Measurements from ENCODE around the gene CBX5.
"Not testable (repeated sequence)": the region's sequence is repeated elsewhere in the genome, so short reads cannot be mapped to it uniquely, and the experiment has no call there.

The CBX5 gene

DNA sequence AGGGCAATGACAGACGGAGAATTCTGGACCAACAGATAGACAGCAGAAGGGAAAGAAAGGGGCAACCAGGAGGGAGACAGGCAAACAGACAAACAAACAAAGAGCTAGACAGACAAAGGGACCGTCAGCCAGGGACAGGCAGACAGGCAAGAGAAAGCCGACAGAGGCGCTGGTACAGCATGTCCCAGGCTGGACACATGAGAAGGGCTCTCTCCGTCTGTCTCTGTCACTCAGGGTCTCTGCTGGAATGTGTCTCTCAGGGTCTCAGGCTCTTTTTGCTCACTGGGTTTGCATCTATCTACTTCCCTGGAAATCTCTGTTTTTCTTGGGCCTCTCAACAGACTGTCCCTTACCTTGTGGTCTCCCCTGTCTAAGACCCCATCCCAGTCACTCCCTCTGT is 82.9 kb downstream of the CBX5 start:
- no peaks in the 10 kb centered on the region for H4K20me1 ChIP-seq (ENCODE audit: insufficient read depth)
- no peak overlapping the region for H3K27ac ChIP-seq
- H3K27me3 ChIP-seq (ENCODE audit: insufficient read depth, low read depth), result peaks cover 96% of the 10 kb centered on the region
- TF ChIP-seq, protein P1, sequence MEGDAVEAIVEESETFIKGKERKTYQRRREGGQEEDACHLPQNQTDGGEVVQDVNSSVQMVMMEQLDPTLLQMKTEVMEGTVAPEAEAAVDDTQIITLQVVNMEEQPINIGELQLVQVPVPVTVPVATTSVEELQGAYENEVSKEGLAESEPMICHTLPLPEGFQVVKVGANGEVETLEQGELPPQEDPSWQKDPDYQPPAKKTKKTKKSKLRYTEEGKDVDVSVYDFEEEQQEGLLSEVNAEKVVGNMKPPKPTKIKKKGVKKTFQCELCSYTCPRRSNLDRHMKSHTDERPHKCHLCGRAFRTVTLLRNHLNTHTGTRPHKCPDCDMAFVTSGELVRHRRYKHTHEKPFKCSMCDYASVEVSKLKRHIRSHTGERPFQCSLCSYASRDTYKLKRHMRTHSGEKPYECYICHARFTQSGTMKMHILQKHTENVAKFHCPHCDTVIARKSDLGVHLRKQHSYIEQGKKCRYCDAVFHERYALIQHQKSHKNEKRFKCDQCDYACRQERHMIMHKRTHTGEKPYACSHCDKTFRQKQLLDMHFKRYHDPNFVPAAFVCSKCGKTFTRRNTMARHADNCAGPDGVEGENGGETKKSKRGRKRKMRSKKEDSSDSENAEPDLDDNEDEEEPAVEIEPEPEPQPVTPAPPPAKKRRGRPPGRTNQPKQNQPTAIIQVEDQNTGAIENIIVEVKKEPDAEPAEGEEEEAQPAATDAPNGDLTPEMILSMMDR (conservative IDR thresholded peaks at IDR 0.05; ENCODE audit: low read depth, low read length), result no peak
- no peak overlapping the region for H3K4me2 ChIP-seq
- no peaks in the 10 kb centered on the region for H3K79me2 ChIP-seq (ENCODE audit: insufficient read depth, low read depth)
- H3K4me1 ChIP-seq (ENCODE audit: low read depth, poor library complexity, severe bottlenecking), result peaks cover 9% of the 10 kb centered on the region
- no peak overlapping the region for H3K9ac ChIP-seq
- H3K36me3 ChIP-seq (ENCODE audit: insufficient read depth), result no peaks in the 10 kb centered on the region
- no peak overlapping the region for H3K4me3 ChIP-seq (IDR thresholded peaks at IDR 0.05; ENCODE audit: insufficient read depth, low read depth, low read length)
- no peak overlapping the region for H2AFZ ChIP-seq (ENCODE audit: low read depth)

DNA sequence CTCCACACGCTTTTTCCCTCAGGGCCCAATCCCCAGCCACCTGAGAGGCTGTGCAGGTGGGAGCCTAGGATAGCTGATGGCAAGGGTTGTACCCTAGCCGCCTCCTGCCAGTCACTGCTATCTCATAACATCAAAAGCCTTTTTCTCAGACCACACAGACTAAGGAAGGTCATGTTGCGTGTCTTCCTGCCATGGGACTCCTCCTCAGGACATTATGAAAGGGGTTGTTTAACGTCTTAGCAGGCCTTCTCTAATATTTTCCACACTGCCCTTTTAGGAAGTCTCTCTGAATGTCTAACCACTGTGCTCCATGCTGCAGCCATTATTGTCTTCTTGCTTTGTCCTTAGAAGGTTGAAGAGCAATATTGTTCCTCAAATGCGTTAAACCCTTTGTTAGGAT is 83.5 kb downstream of the CBX5 start:
- Histone ChIP-seq H3K27ac (no peak overlapping the region), H2AFZ (ENCODE audit: low read depth) (no peak overlapping the region)

DNA sequence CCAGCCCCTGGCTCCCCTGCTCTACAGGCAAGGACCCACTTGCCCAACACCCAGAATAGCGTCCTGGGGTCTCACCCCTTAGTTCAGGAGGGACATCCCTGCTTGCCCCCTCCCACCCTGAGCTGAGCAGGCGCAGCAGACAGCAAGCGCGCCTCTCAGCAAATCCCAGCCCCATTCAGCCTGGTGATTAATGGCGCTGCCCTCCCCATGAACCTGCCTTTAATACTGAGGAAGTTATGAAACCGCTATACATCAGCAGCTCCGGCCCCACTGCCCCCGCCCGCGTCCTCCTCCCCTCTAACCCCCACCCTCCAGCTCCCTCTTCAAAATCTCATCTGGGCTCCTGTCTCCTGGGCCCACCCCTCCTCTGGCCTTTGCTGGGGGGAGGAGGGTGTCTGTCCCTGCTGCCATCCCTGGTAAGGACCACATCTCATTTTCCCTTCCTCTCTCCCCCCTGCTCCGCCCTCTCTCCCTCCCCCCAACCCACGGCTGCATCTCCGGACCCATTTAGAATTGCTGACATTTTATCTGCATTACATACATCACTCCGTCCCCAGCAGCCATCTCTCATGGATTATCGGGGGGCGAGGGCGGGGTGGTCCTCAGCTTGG is 84.1 kb downstream of the CBX5 start:
- no peak overlapping the region for H3K27ac ChIP-seq

More for the DNA sequence above, 83.5 kb downstream of the CBX5 start:
- Histone ChIP-seq H3K4me2 (no peak overlapping the region), H3K4me1 (ENCODE audit: low read depth, poor library complexity, severe bottlenecking) (peaks cover 14% of the 10 kb centered on the region), H4K20me1 (ENCODE audit: insufficient read depth) (no peaks in the 10 kb centered on the region), H3K79me2 (ENCODE audit: insufficient read depth, low read depth) (no peaks in the 10 kb centered on the region), H3K4me3 (IDR thresholded peaks at IDR 0.05; ENCODE audit: insufficient read depth, low read depth, low read length) (no peak overlapping the region), H3K9ac (no peak overlapping the region), H3K36me3 (ENCODE audit: insufficient read depth) (no peaks in the 10 kb centered on the region), H3K27me3 (ENCODE audit: insufficient read depth, low read depth) (peaks cover 94% of the 10 kb centered on the region)
- TF ChIP-seq, protein P1 (conservative IDR thresholded peaks at IDR 0.05; ENCODE audit: low read depth, low read length), result no peak

DNA sequence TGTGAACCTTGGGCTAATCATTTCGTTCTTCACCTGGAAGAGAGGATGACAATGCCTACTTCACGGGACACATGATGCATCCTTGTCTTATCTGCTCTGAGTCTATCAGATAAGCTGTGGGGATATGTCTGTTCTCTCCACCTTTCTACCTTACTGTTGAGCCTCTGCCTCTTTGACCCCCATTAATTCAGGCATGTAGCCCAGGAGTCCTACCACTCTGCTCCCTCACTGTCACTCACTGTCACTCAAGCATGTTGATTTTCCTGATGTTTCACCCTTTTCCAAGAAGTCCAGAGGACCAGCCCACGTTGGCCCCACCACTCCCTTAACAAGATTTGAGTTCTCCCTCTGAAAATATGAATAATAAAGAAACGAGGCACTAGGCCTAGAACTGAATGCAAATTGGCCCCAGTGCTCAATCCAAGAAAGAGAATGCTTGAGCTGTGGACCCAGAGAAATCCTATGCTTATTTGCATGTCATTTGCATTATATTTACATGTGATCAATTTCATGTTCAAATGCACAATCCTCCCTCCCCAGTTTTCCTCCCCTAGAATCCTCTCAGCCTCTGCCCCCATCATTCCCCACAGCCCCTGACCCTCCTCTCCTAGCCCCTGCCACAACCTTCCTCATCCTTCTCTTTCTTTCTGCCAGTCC is 84.7 kb downstream of the CBX5 start:
- TF ChIP-seq, protein P1 (conservative IDR thresholded peaks at IDR 0.05; ENCODE audit: low read depth, low read length), result no peak
- no peak overlapping the region for H2AFZ ChIP-seq (ENCODE audit: low read depth)
- H3K4me3 ChIP-seq (IDR thresholded peaks at IDR 0.05; ENCODE audit: insufficient read depth, low read depth, low read length), result no peak overlapping the region
- no peak overlapping the region for H3K27ac ChIP-seq
- no peaks in the 10 kb centered on the region for H4K20me1 ChIP-seq (ENCODE audit: insufficient read depth)
- H3K79me2 ChIP-seq (ENCODE audit: insufficient read depth, low read depth), result no peaks in the 10 kb centered on the region
- no peaks in the 10 kb centered on the region for H3K36me3 ChIP-seq (ENCODE audit: insufficient read depth)
- H3K4me2 ChIP-seq, result no peak overlapping the region
- H3K27me3 ChIP-seq (ENCODE audit: insufficient read depth, low read depth), result peaks cover 82% of the 10 kb centered on the region
- H3K9ac ChIP-seq, result no peak overlapping the region
- peaks cover 17% of the 10 kb centered on the region for H3K4me1 ChIP-seq (ENCODE audit: low read depth, poor library complexity, severe bottlenecking)

More for the DNA sequence above, 84.1 kb downstream of the CBX5 start:
- H3K4me3 ChIP-seq (IDR thresholded peaks at IDR 0.05; ENCODE audit: insufficient read depth, low read depth, low read length), result no peak overlapping the region
- H2AFZ ChIP-seq (ENCODE audit: low read depth), result no peak overlapping the region
- H4K20me1 ChIP-seq (ENCODE audit: insufficient read depth), result no peaks in the 10 kb centered on the region
- no peak overlapping the region for H3K9ac ChIP-seq
- no peak overlapping the region for H3K4me2 ChIP-seq
- H3K27me3 ChIP-seq (ENCODE audit: insufficient read depth, low read depth), result peaks cover 89% of the 10 kb centered on the region
- TF ChIP-seq, protein P1 (conservative IDR thresholded peaks at IDR 0.05; ENCODE audit: low read depth, low read length), result no peak
- H3K4me1 ChIP-seq (ENCODE audit: low read depth, poor library complexity, severe bottlenecking), result peaks cover 17% of the 10 kb centered on the region
- H3K36me3 ChIP-seq (ENCODE audit: insufficient read depth), result no peaks in the 10 kb centered on the region
- no peaks in the 10 kb centered on the region for H3K79me2 ChIP-seq (ENCODE audit: insufficient read depth, low read depth)

DNA sequence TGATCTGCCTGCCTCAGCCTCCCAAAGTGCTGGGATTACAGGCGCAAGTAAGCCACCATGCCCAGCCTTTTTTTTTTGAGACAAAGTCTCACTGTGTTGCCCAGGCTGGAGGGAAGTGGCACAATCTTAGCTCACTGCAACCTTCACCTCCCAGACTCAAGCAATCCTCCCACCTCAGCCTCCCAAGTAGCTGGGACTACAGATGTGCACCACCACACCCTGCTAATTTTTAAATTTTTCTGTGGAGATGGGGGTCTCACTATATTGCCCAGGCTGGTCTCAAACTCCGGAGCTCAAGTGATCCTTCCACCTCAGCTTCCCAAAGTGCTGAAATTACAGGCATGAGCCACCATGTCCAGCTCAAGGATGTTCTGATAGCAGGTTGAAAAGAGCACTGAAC is 85.3 kb downstream of the CBX5 start:
- H3K79me2 ChIP-seq (ENCODE audit: insufficient read depth, low read depth); H3K4me3 ChIP-seq (IDR thresholded peaks at IDR 0.05; ENCODE audit: insufficient read depth, low read depth, low read length); H2AFZ ChIP-seq (ENCODE audit: low read depth); H3K36me3 ChIP-seq (ENCODE audit: insufficient read depth); H3K27ac ChIP-seq; H4K20me1 ChIP-seq (ENCODE audit: insufficient read depth); H3K9ac ChIP-seq; H3K4me2 ChIP-seq: not testable (repeated sequence)
- Histone ChIP-seq H3K4me1 (ENCODE audit: low read depth, poor library complexity, severe bottlenecking) (peaks cover 17% of the 10 kb centered on the region), H3K27me3 (ENCODE audit: insufficient read depth, low read depth) (peaks cover 77% of the 10 kb centered on the region)
